Neural progenitor cell (in vitro differentiated cells): ENCODE data around the gene NELFCD. TPM values are rescaled to one million over a fixed set of nuclear protein-coding genes. Genes with fewer than 3 reads are reported as not detected.

Source experiments
- DNase-seq: peaks from one replicate; pipeline ENCODE4 v3.0.0-alpha.2; 2016; ENCODE audit warnings: low spot score
- H2AFZ ChIP-seq: fragments of 200-600 bp; sonication (generic); replicated peaks from 2 replicates; pipeline ENCODE4 v1.6.1; 2016; ENCODE audit warnings: antibody characterized with exemption
- H3F3A ChIP-seq: fragments of 200-600 bp; sonication (generic); 2 replicates; pipeline ENCODE4 v1.6.1; 2016; ENCODE audit warnings: antibody characterized with exemption, low read depth
- H3K27ac ChIP-seq: fragments of 200-600 bp; sonication (generic); 2 replicates; pipeline ENCODE4 v1.5.1; 2016; ENCODE audit warnings: mild to moderate bottlenecking
- H3K27me3 ChIP-seq: fragments of 200-600 bp; sonication (generic); 2 replicates; pipeline ENCODE4 v1.6.1; 2016; ENCODE audit warnings: mild to moderate bottlenecking, moderate library complexity
- H3K36me3 ChIP-seq: fragments of 200-600 bp; sonication (generic); 2 replicates; pipeline ENCODE4 v1.5.1; 2016
- H3K4me1 ChIP-seq: fragments of 200-600 bp; sonication (generic); 2 replicates; pipeline ENCODE4 v1.6.1; 2016; ENCODE audit warnings: mixed run types
- H3K4me2 ChIP-seq: fragments of 200-600 bp; sonication (generic); 2 replicates; pipeline ENCODE4 v1.6.1; 2016
- H3K4me3 ChIP-seq: fragments of 200-600 bp; sonication (generic); 2 replicates; pipeline ENCODE4 v1.5.1; 2016
- H3K79me2 ChIP-seq: fragments of 200-600 bp; sonication (generic); 2 replicates; pipeline ENCODE4 v1.6.1; 2016; ENCODE audit warnings: low read depth
- H3K9ac ChIP-seq: fragments of 200-600 bp; sonication (generic); 2 replicates; pipeline ENCODE4 v1.6.1; 2016
- H3K9me3 ChIP-seq: fragments of 200-600 bp; sonication (generic); 2 replicates; pipeline ENCODE4 v1.5.1; 2016; ENCODE audit warnings: low read depth
- H4K20me1 ChIP-seq: fragments of 200-600 bp; sonication (generic); 2 replicates; pipeline ENCODE4 v1.6.1; 2016; ENCODE audit warnings: low read depth
- H3K27ac Mint-ChIP-seq: 3 replicates; pipeline ENCODE4 v1.8.0; 2021; ENCODE audit warnings: mixed read lengths
- H3K27me3 Mint-ChIP-seq: 2 replicates; pipeline ENCODE4 v1.8.0; 2022; ENCODE audit warnings: low read depth, mild to moderate bottlenecking, inconsistent platforms, moderate library complexity, mixed read lengths; ENCODE audit not compliant: insufficient read depth
- H3K36me3 Mint-ChIP-seq: 3 replicates; pipeline ENCODE4 v1.8.0; 2021; ENCODE audit warnings: mixed read lengths
- H3K4me1 Mint-ChIP-seq: 3 replicates; pipeline ENCODE4 v1.8.0; 2021; ENCODE audit warnings: mixed read lengths
- H3K4me3 Mint-ChIP-seq: 3 replicates; pipeline ENCODE4 v1.8.0; 2021; ENCODE audit warnings: mild to moderate bottlenecking, moderate library complexity, mixed read lengths
- H3K9me3 Mint-ChIP-seq: 3 replicates; pipeline ENCODE4 v1.8.0; 2020; ENCODE audit warnings: mixed read lengths
- CTCF ChIP-seq: fragments of 200-600 bp; sonication (generic); IDR thresholded peaks from 2 replicates; pipeline ENCODE4 v1.5.1; 2017; ENCODE audit warnings: antibody characterized with exemption, mild to moderate bottlenecking
- EZH2 ChIP-seq: fragments of 200-600 bp; sonication (generic); IDR thresholded peaks from 2 replicates; pipeline ENCODE4 v1.6.1; 2017; ENCODE audit warnings: antibody characterized with exemption, mild to moderate bottlenecking, moderate library complexity
- EZH2phosphoT487 ChIP-seq: fragments of 200-600 bp; sonication (generic); IDR thresholded peaks from 2 replicates; pipeline ENCODE4 v1.6.1; 2017; ENCODE audit warnings: antibody characterized with exemption
- total RNA-seq: library from RNA; depleted of rRNA; stranded (reverse); fragments of >200 nt; gene quantifications from 2 replicates; pipeline ENCODE4 v1.2.3, GENCODE V29; 2015; ENCODE audit warnings: low replicate concordance

The NELFCD gene, protein sequence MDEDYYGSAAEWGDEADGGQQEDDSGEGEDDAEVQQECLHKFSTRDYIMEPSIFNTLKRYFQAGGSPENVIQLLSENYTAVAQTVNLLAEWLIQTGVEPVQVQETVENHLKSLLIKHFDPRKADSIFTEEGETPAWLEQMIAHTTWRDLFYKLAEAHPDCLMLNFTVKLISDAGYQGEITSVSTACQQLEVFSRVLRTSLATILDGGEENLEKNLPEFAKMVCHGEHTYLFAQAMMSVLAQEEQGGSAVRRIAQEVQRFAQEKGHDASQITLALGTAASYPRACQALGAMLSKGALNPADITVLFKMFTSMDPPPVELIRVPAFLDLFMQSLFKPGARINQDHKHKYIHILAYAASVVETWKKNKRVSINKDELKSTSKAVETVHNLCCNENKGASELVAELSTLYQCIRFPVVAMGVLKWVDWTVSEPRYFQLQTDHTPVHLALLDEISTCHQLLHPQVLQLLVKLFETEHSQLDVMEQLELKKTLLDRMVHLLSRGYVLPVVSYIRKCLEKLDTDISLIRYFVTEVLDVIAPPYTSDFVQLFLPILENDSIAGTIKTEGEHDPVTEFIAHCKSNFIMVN
- 58.9 and 59.2 TPM in 2 replicates for total RNA-seq

GRCh38 chr20:58980711-58981627, at the start of gene NELFCD:
NELFCD (plus strand) TSS chr20:58981256; CDS start chr20:58981310, 54 bp downstream.
- H3K4me3 ChIP-seq = peak within 1 kb of the TSS; percentile 69
- H3K4me1 ChIP-seq = no peaks in the 10 kb centered on the region
- H3K27me3 Mint-ChIP-seq = peaks cover 7% of the 10 kb centered on the region
- peak within 1 kb of the TSS; percentile 19 for H2AFZ ChIP-seq
- TF ChIP-seq CTCF (no peak), EZH2 (no peak), EZH2phosphoT487 (no peak)
- peaks cover 2% of the 10 kb centered on the region for H3K36me3 Mint-ChIP-seq
- peaks cover 23% of the 10 kb centered on the region for H3F3A ChIP-seq
- H3K4me3 Mint-ChIP-seq = peak within 1 kb of the TSS; percentile 95
- peak within 1 kb of the TSS; percentile 5 for H3K9ac ChIP-seq
- peaks cover 22% of the 10 kb centered on the region for H3K27me3 ChIP-seq
- H3K9me3 ChIP-seq = no peaks in the 10 kb centered on the region
- H3K9me3 Mint-ChIP-seq = peaks cover 6% of the 10 kb centered on the region
- peaks cover 44% of the 10 kb centered on the region for H3K79me2 ChIP-seq
- H3K36me3 ChIP-seq = no peaks in the 10 kb centered on the region
- peaks cover 19% of the 10 kb centered on the region for H4K20me1 ChIP-seq
- peaks cover 22% of the 10 kb centered on the region for H3K4me1 Mint-ChIP-seq
- peak; percentile 95 for DNase-seq
- H3K4me2 ChIP-seq = peak within 1 kb of the TSS; percentile 81
- peak within 1 kb of the TSS; percentile 73 for H3K27ac Mint-ChIP-seq
- H3K27ac ChIP-seq = no peak within 1 kb of the TSS

GRCh38 chr20:58932170-58932569, 48.9 kb upstream of the NELFCD start:
- Histone ChIP-seq H3F3A (no peaks in the 10 kb centered on the region), H3K36me3 (no peaks in the 10 kb centered on the region), H3K27ac (no peak overlapping the region), H3K9me3 (no peaks in the 10 kb centered on the region), H3K4me3 (no peak overlapping the region), H3K9ac (no peak overlapping the region), H3K4me1 (peaks cover 10% of the 10 kb centered on the region), H2AFZ (no peak overlapping the region), H4K20me1 (no peaks in the 10 kb centered on the region), H3K79me2 (no peaks in the 10 kb centered on the region), H3K27me3 (no peaks in the 10 kb centered on the region), H3K4me2 (no peak overlapping the region)
- H3K27ac Mint-ChIP-seq = no peak overlapping the region
- no peaks in the 10 kb centered on the region for H3K4me1 Mint-ChIP-seq
- no peaks in the 10 kb centered on the region for H3K36me3 Mint-ChIP-seq
- H3K4me3 Mint-ChIP-seq = no peak overlapping the region
- TF ChIP-seq CTCF = no peak
- no peak for TF ChIP-seq EZH2
- no peak for TF ChIP-seq EZH2phosphoT487
- H3K27me3 Mint-ChIP-seq = peaks cover 3% of the 10 kb centered on the region
- peaks cover 11% of the 10 kb centered on the region for H3K9me3 Mint-ChIP-seq
- DNase-seq = no peak

DNA sequence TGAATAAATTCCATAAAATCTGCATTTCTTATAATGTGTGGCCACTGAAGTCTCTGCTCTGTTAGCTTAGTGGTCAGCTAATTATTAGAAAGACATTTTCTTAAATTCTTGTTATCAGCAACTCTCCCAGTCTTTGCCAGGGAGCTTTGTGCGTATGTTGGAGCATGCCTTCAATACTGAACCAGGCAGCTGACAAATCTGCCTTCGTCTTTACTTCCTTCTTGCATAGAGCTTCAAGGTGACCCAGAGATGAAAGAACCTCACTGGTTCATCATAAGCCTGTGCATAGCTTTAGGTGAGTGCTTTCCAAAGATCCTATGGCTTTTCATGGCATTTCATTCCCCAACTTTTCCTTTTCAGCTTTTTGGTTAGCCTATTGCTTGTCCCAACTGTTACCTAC, 43.0 kb upstream of the NELFCD start:
- H4K20me1 ChIP-seq = no peaks in the 10 kb centered on the region
- H3K9ac ChIP-seq = no peak overlapping the region
- H3K79me2 ChIP-seq = no peaks in the 10 kb centered on the region
- TF ChIP-seq EZH2 = no peak
- no peak for TF ChIP-seq EZH2phosphoT487
- TF ChIP-seq CTCF = no peak
- H3K36me3 ChIP-seq = no peaks in the 10 kb centered on the region
- Mint-ChIP-seq H3K9me3 (peaks cover 11% of the 10 kb centered on the region), H3K27me3 (peaks cover 2% of the 10 kb centered on the region), H3K4me1 (no peaks in the 10 kb centered on the region), H3K27ac (no peak overlapping the region), H3K36me3 (no peaks in the 10 kb centered on the region), H3K4me3 (no peak overlapping the region)
- no peaks in the 10 kb centered on the region for H3F3A ChIP-seq
- H3K9me3 ChIP-seq = no peaks in the 10 kb centered on the region
- no peak overlapping the region for H3K4me3 ChIP-seq
- H3K27me3 ChIP-seq = no peaks in the 10 kb centered on the region
- H2AFZ ChIP-seq = peak overlapping the region; percentile 77
- no peak overlapping the region for H3K27ac ChIP-seq
- no peak for DNase-seq
- no peaks in the 10 kb centered on the region for H3K4me1 ChIP-seq
- H3K4me2 ChIP-seq = no peak overlapping the region
